GM19239 (cell line): ENCODE data around the gene PATJ.
"Not testable (repeated sequence)": the region's sequence is repeated elsewhere in the genome, so short reads cannot be mapped to it uniquely, and the experiment has no call there.

ENCODE experiments used
- DNase-seq: peaks from one replicate; pipeline ENCODE4 v3.0.0; 2011; ENCODE audit warnings: low spot score; ENCODE audit not compliant: insufficient read length
- FAIRE-seq: peaks from 2 replicates; lab custom pipeline; 2011; peaks lifted over from hg19 to GRCh38; lab: Jason Lieb, UNC

The PATJ gene

DNA sequence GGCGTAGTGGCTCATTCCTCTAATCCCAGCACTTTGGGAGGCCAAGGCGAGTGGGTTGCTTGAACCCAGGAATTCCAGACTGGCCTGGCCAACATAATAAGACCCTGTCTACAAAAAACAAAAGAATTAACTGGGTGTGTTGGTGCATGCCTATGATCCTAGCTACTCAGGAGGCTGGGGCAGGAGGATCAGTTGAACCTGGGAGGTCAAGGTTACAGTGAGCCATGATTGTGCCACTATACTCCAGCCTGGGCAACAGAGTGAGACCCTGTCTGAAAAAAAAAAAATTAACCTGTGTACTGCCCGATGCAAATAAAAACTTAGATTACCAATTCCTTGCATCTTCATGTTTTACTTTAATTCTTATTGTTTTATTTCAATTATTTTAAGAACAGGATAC, 193.2 kb downstream of the PATJ start:
- DNase-seq: no peak
- no peak for FAIRE-seq

DNA sequence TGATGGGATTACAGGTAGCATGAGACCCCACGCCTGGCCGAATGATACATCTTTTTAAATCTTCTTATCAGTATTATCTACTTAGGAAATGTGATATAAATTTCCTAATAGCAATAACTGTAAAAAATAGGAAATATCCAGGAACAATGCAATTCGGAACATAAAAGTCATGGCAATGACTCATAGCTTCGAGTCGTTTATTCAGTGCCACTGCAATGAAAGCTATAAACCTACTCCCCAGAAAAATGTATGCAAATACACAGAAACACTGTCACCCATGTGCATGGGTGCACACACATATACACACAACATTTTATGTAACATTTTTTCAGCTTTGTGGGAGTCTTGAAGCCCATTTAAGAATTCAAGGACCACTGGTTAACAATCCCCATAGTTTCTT, 194.6 kb downstream of the PATJ start:
- FAIRE-seq (no peak), DNase-seq (no peak)

DNA sequence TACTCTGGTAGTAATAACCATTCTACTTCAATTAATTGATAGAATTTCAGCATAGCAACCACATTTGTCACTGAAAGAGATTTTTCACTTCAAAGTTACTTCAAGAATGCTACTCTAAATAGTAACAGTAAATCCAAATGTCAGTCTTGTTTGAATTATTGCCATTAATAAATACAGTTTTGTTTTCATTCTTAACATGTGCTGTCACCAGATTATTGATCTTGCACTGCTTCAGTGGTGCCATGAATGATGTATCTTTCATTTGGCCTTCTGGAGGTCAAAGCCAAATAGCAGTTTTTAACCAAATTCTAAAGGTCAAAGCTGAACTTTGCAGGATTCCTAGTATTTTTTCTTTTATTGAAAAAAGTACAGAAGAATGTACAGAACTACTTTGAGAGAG, 199.5 kb downstream of the PATJ start:
- no peak for DNase-seq
- FAIRE-seq: no peak

DNA sequence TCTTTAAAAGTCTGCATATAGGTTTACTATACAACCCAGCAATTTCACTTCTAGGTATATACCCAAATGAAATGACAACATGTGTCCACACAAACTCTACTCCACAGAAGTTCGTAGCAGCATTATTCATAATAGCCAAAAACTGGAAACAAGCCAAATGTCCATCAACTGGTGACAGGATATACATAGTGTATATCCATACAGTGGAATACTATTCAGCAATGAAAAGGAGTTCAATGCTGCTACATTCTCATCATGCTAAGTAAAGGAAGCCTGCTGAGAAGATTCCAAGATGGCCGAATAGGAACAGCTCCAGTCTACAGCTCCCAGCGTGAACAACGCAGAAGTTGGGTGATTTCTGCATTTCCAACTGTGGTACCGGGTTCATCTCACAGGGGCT, 200.6 kb downstream of the PATJ start:
- no peak for DNase-seq
- FAIRE-seq: no peak

DNA sequence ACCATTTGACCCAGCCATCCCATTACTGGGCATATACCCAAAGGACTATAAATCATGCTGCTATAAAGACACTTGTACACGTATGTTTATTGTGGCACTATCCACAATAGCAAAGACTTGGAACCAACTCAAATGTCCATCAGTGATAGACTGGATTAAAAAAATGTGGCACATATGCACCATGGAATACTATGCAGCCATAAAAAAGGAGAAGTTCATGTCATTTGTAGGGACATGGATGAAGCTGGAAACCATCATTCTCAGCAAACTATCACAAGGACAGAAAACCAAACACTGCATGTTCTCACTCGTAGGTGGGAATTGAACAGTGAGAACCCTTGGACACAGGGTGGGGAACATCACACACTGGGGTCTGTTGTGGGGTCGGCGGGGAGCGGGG, 206.4 kb downstream of the PATJ start:
- not testable (repeated sequence) for FAIRE-seq

DNA sequence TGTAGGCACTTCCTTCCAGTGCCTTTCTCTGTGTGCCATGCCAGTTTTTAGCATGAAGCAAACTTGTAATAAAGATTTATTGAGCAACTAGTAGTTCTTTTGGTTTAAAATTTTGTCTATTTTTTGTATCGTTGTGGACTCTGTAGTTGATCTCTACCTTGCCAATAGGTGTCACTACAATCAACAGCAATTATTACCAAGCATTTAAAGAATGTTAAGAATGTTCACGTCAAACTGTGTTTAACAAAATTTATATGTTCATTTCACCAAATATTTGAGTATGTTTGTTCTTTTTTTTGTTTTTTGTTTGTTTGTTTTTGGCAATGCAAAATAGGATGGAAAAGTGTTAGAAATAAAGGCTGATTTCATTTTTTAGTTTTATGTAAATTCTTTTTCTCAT, 208.1 kb downstream of the PATJ start:
- DNase-seq (no peak), FAIRE-seq (peak; percentile 26)

More for the DNA sequence above, 206.4 kb downstream of the PATJ start:
- not testable (repeated sequence) for DNase-seq

DNA sequence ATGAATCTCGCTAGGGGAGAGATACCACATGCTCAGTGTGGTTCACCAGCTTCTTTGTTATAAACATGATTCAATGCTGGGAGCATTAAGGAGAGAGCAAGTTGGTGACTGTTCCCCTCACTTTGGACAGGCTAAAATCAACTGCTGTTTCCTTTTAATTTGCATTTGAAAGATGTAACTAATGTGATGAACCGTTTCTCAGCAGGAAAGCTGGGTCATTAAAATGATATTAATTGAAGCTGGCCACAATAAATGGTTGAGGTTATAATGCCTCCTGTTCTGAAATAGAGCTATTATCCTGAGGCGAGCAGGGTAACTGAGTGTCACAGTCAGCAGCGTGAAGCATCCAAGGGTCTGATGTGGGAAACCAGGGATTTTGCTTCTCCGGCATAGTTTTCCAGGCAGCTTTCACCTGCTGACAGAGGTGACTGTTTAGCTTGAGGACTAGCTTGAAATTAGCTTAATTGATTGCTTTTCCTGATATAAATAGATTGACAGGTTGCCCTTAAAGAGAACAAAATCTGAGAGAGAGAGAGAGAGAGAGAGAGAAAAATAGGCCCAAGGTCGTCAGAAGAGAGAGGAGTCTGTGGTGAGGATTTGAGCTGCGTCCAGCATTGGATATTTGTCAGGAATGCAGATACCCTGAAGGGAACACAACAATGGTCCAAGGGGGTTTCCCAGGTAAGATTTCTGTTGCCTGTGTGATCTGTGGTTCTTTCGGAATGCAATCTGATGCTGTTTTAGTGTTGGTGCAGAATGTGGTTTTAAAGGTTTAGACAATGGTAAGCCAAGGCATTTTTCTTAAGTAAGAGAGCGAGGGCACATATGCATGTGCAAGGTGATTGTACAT, 209.7 kb downstream of the PATJ start:
- FAIRE-seq (no peak), DNase-seq (no peak)

DNA sequence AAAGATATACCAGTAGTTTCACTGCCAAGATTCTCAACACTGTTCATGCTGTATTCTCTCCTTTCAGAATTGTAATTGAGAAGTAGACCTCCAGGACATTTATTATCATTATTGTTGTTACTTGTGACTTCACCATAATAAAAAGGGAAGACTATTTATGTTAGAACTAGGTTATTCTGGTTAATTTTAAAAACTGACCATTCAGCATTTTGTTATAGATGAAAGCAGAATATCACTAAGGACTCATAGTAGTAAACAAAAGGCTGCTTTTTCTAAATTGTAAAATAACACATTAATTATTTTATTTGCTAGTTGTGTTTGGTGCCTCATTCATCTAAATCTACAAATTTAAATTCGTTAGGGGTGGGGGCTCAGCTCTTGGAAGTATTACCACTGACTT, 210.4 kb downstream of the PATJ start:
- FAIRE-seq: no peak
- DNase-seq: no peak

DNA sequence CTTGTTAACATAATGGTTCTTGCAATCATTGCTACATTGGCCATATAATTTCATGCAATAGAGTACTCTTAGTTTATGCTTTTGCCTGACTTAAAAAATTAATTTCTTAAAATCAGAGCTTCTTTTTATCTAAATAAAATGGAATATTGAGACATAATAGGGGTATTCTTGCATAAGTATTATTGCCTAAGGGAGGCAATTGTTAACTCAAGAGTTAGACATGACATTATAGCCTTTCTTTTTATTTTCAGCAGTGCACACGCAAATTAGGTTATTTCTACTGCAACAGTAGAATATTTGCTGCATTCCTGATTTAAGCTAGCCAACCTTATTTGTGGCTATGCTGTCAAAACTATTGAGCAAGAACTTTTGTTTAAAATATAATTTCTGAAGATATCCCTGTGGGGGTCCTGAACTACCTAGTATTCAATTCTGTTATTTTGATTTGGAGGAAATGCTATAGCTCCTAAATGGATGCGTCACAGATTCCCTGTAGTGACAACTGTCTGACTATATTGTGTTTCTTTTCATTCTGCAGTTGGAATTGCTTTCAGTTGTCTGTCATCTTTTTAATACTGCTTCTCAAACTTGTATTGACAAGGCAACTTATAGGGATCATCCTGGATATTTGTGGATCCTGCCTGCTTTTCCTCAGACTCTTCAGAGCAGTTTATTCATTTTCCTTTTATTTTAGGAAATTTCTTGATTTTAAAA, 211.0 kb downstream of the PATJ start:
- FAIRE-seq: no peak
- no peak for DNase-seq

DNA sequence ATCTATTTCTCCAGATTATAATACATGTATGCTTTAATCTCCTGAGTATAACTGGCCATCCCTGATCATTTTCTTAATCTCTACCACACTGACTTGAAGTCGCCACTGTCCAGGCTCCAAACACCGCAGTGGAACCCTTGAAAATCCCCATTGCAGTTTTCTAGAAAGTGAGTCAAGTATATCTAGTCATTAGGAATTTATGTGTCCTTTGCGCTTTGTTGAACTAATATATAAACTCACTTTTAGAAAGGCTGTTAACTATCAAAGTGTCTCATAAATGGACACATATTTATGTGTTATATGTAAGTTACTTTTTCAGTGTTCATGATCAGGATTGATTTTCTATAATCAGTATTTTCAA, 211.5 kb downstream of the PATJ start:
- DNase-seq (no peak), FAIRE-seq (no peak)

DNA sequence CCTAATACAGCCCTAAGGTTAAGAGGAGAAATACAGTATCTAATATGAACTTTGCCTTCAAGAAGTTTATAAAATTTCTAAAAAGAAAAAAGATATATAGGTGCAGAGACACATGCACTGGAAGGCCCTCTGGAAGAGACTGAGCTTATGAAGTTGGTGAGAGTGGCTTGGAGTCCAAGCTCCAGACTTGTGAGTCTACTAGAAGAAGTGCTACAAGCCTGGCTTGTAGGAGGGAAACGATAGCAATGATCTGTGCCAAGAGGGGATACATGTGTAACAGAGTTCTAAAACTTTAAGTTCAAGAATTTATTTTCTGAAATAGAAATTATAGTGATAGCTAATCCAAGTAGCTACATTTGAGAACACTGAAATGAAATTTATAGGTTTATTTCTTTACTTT, 213.0 kb downstream of the PATJ start:
- DNase-seq: no peak
- FAIRE-seq: no peak

DNA sequence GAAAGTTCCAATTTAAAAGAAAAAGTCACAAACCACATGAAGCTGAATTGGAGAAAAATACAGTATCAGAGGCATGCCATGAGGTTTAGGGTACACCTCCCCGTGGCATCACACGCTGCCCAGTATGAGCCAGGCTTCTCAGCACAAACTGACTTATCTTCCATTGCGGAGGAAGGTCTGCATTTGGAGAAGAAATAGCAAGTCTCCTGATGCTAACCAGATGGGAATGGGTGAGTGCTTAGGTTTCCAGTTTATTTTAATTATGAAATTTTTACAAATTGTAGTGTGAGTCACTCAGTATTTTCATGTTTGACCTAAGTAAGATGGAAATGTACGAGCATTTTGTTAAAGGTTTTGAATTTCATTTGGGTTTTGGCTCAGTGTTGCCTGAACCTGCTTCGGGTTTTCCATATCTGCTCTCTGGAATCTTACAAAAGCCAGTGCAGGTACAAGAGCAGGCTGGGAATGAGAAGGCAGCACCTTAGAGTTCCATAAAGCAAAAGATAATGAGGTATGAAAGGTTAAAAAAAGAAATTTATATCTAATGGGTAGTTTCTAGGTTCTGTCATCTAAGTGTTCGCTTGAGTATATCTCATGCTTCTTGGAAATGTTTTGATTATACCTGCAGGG, 213.9 kb downstream of the PATJ start:
- no peak for DNase-seq
- no peak for FAIRE-seq

DNA sequence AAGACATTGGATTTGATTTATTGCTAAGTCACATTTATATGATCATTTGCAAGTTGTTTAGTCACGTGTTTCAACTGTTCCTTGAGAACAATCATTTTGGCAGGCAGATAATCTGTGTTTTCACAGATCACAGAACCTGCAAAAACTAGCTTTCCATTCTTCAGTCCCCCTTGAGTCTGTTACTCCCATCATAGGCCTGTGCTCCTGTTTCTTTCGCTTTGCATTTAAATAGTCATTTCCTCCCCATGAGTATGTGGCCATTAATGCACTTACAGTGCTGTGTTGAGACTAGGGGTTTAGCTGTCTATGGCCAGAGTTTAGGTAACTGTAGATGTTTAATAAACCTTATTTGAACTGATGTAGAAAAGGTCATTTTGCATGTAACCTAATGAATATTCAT, 214.5 kb downstream of the PATJ start:
- FAIRE-seq (no peak), DNase-seq (no peak)

DNA sequence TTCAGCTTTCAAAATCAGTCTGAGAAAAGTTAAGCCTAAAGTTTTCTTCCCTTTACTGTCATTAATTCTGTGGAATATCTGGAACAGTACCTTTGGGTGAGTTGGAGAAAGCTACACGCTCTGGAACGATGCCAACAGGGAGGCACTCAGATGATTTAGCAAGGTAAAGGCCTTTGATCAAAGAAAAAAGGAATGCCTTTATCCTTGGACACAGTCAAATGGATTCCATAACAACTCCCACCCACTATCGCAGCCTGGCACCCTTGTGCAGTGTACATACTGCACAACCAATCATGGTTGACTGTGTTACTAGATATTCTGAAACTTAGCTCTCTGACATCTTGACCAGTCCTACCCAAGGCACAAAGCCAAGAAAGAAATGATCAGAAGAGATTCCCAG, 218.7 kb downstream of the PATJ start:
- FAIRE-seq: no peak
- DNase-seq: no peak

DNA sequence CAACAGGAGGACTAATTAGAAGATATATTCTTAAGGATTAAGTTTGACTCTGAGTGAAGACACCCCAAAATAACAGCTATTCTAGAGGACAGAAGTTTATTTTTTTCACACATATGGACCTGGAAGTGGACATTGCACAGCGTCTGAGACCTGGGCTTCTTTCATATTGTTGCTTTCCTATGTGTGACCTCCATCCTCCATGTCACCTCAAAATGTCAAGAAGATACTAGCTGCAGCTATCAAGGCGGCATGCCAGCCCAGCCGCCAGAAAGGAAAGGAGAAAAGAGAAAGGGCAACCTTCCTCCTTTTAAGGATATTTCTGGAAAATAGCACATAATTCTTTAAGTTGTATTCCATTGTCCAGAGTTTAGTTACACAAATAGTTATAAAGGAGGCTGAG, 220.4 kb downstream of the PATJ start:
- DNase-seq: no peak
- no peak for FAIRE-seq

DNA sequence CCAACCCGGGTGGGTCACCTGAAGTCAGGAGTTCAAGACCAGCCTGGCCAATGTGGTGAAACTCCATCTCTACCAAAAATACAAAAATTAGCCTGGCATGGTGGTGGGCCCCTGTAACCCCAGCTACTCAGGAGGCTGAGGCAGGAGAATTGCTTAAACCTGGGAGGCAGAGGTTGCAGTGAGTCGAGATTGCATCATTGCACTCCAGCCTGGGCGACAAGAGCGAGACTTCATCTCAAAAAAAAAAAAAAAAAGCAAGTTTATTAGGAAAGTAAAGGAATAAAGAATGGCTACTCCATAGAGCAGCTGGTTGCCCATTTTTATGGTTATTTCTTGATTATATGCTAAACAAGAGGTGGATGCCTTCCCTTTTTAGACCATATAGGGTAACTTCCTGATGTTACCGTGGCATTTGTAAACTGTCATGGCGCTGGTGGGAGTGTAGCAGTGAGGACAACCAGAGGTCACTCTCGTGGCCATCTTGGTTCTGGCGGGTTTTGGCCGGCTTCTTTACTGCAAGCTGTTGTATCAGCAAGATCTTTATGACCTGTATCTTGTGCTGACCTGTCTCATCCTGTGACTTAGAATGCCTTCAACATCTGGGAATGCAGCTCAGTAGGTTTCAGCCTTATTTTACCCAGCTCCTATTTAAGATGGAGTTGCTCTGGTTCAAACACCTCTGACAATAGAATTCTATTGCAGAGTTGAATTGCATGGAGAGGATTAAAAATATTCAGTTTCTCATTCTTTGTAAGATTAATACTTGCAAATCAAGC, 224.4 kb downstream of the PATJ start:
- not testable (repeated sequence) for DNase-seq, FAIRE-seq

DNA sequence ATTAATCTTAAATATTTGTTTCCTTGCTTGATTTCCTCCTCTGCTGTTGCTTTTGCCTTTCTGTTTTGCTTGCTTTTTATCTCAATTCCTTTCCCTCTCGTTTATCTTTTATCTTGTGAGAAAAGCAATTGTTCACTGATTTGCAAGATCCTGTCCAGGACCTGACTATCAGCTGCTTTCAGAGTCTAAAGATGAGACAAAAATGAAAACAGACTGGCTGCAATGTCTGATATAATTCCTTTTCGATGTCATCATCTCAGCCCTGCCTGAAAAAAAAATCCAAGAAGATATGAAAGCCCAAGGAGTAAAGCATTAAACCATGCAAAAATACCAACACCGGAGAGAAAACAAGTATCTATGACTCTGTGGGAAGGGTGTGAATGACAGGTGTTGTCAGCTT, 225.5 kb downstream of the PATJ start:
- DNase-seq (no peak), FAIRE-seq (no peak)

DNA sequence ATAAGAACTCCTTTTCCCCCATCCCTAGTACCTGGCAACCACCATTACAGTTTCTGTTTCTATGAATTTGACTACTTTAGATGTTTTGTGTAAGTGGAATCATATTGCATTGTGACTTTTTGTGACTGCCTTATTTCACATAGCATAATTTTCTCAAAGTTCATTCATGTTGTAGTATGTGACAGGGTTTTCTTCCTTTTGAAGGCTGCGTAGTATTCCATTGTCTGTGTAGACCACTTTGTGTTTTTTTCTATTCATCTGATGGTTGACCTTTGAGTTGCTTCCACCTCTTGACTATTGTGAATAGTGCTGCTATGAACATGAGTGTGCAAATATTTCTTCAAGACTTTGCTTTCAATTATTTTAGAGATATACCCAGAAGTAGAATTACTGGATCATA, 226.6 kb downstream of the PATJ start:
- DNase-seq (no peak), FAIRE-seq (no peak)

DNA sequence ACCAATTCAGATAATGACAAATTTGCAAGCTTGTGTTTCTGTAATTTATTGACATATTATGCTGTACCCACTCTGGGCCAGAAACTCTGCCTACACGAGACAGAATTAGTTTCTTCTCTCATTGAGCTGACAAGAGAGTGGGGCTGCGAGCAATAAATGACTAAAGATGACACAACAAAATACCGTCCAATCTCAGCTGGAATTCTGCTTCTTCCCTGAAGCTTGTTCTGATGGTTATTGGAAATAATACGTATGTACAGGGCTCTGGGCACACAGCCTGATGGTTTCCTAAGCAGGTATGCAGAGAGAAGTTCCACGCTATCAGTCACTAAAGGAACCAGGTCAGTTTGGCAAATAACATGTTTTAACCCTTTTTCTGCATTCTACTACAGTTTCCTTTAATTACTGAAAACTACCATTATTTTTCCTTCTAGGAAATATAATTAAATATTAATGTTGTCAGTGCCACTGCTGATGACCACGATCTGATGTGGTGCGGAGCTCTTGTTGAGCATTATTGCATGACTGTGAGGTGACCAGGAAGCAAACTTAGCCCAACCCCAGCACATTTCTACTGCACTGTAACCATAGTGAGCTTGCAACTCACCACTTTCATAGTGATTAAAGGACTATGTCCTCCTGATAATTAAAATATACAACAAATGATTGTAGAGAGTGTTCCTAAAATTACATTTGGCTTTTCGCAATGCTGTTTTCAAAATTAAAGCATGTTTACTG, 231.0 kb downstream of the PATJ start:
- no peak for DNase-seq
- no peak for FAIRE-seq

DNA sequence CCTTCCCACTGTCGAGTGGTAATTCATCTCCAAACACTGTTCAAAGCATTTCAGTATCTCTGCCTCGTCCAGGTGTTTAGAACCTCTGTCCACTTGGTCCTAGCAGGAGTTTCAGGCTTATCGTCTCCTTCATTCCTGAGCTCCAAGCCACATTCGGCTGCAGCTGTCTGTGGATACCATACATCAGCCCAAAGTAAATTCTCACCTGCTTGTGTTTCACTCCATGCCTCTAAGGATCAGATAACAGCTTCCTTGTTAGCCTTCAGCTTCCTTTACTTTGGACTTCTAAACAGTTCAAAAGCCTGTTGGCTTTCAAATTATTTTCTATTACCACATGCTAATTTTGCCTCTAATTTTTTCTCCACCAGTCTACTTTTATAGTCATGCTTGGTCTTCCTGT, 233.4 kb downstream of the PATJ start:
- DNase-seq: no peak
- no peak for FAIRE-seq
